A673 (cell line): Measurements from ENCODE around the gene HDAC10. TPM values are rescaled to one million over a fixed set of nuclear protein-coding genes. Genes with fewer than 3 reads are reported as not detected.

Source experiments
- BruUV-seq: library from RNA; stranded (reverse); fragments of 400-500 nt; replicated peaks from 2 replicates; lab custom pipeline; 2021; lab: Mats Ljungman, UMichigan
- CTCF ChIA-PET: fragments of 300-600 bp; sonication (Branson Sonifier 250); formaldehyde crosslinking; loops from one replicate; lab custom pipeline; 2022; ENCODE audit warnings: antibody characterized with exemption; lab: Charles Lee
- POLR2A ChIA-PET: fragments of 300-600 bp; sonication (Branson Sonifier 250); formaldehyde crosslinking; loops from one replicate; lab custom pipeline; 2022; ENCODE audit warnings: antibody characterized with exemption; ENCODE audit not compliant: low non-redundant PET; lab: Charles Lee
- DNase-seq: peaks from one replicate; pipeline ENCODE4 v3.0.0-alpha.2; 2015; ENCODE audit warnings: low spot score
- H3K27ac ChIP-seq: fragments of 200-600 bp; sonication (generic); 2 replicates; pipeline ENCODE4 v1.5.1; 2016; ENCODE audit warnings: mixed run types, low read depth, mild to moderate bottlenecking, mixed read lengths, antibody characterized with exemption, low read length; ENCODE audit not compliant: poor library complexity, severe bottlenecking
- H3K27me3 ChIP-seq: fragments of 200-600 bp; sonication (generic); replicated peaks from 2 replicates; pipeline ENCODE4 v1.6.1; 2017; ENCODE audit warnings: mixed run types, low read depth, mild to moderate bottlenecking, mixed read lengths, antibody characterized with exemption, low read length; ENCODE audit not compliant: insufficient read depth, poor library complexity
- H3K36me3 ChIP-seq: fragments of 200-600 bp; sonication (generic); 2 replicates; pipeline ENCODE4 v1.6.1; 2016; ENCODE audit warnings: mixed run types, mild to moderate bottlenecking, mixed read lengths, antibody characterized with exemption, low read length; ENCODE audit not compliant: insufficient read depth, poor library complexity, severe bottlenecking
- H3K4me1 ChIP-seq: fragments of 200-600 bp; sonication (generic); 2 replicates; pipeline ENCODE4 v1.6.1; 2017; ENCODE audit warnings: mixed run types, mild to moderate bottlenecking, mixed read lengths, antibody characterized with exemption, low read length; ENCODE audit not compliant: insufficient read depth, poor library complexity, severe bottlenecking
- H3K4me3 ChIP-seq: fragments of 200-600 bp; sonication (generic); 2 replicates; pipeline ENCODE4 v1.5.1; 2016; ENCODE audit warnings: low read depth, mixed run types, mild to moderate bottlenecking, mixed read lengths, low read length; ENCODE audit not compliant: poor library complexity, severe bottlenecking
- H3K9me3 ChIP-seq: fragments of 200-600 bp; sonication (generic); 2 replicates; pipeline ENCODE4 v1.6.1; 2016; ENCODE audit warnings: mixed run types, low read depth, mild to moderate bottlenecking, mixed read lengths, antibody characterized with exemption, low read length; ENCODE audit not compliant: poor library complexity, severe bottlenecking
- EZH2 ChIP-seq: fragments of 200-600 bp; sonication (generic); IDR thresholded peaks from 2 replicates; pipeline ENCODE4 v1.6.1; 2017; ENCODE audit warnings: borderline replicate concordance, low read depth, mild to moderate bottlenecking, mixed read lengths, antibody characterized with exemption, low read length; ENCODE audit not compliant: poor library complexity, severe bottlenecking
- intact Hi-C: fragments of 100-400 bp; cut with micrococcal nuclease; formaldehyde crosslinking; loops from one replicate; pipeline ENCODE4 v1.10.0; 2022; ENCODE audit not compliant: unreplicated experiment
- total RNA-seq: library from RNA; stranded (reverse); gene quantifications from 2 replicates; pipeline ENCODE4 v1.2.3, GENCODE V29; 2021
- TF ChIP-seq, protein P1 (sequence below): fragments of 300-800, 200-600 bp; sonication (generic); conservative IDR thresholded peaks from 2 replicates; pipeline ENCODE4 v1.5.1; 2017; ENCODE audit warnings: low read depth, mild to moderate bottlenecking, antibody characterized with exemption, low read length, moderate library complexity, mixed read lengths

The HDAC10 gene
- total RNA-seq, 1 experiment from 2014 or later: 38.6 TPM

DNA sequence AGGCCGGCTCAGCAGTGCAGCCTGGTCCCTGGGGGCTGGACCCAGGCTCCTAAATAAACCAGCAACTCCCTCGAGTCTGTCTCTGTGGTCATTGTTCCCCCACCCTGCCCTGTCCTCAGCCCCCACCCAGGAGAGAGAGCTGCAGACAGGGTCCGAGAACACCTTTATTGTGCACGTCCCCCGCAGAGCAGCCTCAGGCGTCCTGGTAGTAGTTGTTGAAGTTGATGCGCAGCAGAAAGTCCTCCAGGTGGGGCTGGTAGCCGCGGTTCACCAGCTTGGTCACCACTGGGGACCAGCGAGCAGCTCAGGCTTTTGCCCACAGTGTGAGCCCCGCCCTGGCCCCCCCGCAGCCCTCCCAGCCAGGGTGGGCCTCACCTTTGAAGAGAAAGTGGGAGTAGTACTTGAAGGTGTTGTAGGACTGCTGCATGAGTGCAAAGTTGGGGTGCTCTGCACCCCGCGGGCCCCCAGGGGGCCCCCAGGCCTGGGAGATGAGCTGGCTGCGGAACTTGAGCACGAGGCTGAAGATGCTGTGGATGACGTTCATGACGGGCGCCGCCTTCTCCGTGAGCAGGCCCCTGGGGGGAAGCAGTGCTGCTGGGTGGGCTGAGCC is 33.4 kb downstream of the HDAC10 start:
- no TSS peak for BruUV-seq
- CTCF ChIA-PET: no interaction called here

DNA sequence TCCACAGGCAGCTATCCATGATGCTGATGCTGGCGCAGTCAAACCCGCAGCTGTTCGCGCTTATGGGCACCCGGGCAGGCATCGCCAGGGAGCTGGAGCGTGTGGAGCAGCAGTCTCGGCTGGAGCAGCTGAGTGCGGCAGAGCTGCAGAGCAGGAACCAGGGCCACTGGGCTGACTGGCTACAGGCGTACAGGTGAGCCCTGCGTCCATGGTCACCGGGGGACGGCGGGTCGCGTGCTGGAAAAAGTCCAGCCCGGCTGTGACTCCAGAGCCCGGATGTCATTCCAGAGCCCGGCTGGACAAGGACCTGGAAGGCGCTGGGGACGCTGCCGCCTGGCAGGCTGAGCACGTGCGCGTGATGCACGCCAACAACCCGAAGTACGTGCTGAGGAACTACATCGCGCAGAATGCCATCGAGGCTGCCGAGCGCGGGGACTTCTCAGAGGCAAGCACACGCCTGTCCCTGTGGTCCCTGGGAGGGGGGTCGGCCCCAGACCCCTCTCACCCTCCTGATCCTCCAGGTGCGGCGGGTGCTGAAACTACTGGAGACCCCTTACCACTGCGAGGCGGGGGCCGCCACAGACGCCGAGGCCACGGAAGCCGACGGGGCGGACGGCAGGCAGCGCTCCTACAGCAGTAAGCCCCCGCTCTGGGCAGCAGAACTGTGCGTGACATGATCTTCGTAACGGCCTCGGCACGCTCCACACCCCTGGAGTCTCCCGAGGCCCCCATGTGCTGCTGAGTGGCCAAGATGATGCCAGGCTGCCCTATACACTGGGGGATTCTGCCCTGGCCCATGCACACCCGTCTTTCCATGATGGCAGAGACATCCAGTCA is 34.2 kb downstream of the HDAC10 start:
- no peak overlapping the region for H3K4me3 ChIP-seq
- no peaks in the 10 kb centered on the region for H3K9me3 ChIP-seq
- H3K4me1 ChIP-seq: peaks cover 14% of the 10 kb centered on the region
- POLR2A ChIA-PET: interaction anchor here (0.6 kb wide), 1 partner anchor 250 kb away, joined by 4 read pairs; no protein-coding TSS in a partner anchor
- no TSS peak for BruUV-seq
- no peak overlapping the region for H3K27ac ChIP-seq
- no peak for DNase-seq
- H3K36me3 ChIP-seq: peaks cover 70% of the 10 kb centered on the region
- CTCF ChIA-PET: no interaction called here
- TF ChIP-seq, protein P1, sequence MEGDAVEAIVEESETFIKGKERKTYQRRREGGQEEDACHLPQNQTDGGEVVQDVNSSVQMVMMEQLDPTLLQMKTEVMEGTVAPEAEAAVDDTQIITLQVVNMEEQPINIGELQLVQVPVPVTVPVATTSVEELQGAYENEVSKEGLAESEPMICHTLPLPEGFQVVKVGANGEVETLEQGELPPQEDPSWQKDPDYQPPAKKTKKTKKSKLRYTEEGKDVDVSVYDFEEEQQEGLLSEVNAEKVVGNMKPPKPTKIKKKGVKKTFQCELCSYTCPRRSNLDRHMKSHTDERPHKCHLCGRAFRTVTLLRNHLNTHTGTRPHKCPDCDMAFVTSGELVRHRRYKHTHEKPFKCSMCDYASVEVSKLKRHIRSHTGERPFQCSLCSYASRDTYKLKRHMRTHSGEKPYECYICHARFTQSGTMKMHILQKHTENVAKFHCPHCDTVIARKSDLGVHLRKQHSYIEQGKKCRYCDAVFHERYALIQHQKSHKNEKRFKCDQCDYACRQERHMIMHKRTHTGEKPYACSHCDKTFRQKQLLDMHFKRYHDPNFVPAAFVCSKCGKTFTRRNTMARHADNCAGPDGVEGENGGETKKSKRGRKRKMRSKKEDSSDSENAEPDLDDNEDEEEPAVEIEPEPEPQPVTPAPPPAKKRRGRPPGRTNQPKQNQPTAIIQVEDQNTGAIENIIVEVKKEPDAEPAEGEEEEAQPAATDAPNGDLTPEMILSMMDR: no peak
- TF ChIP-seq EZH2: no peak
- intact Hi-C loops: no loop called here
- H3K27me3 ChIP-seq: no peaks in the 10 kb centered on the region

More for the DNA sequence above, 33.4 kb downstream of the HDAC10 start:
- Histone ChIP-seq H3K27me3 (no peaks in the 10 kb centered on the region), H3K4me3 (no peak overlapping the region), H3K27ac (no peak overlapping the region), H3K9me3 (no peaks in the 10 kb centered on the region), H3K36me3 (peaks cover 70% of the 10 kb centered on the region), H3K4me1 (peaks cover 14% of the 10 kb centered on the region)
- no peak for DNase-seq
- POLR2A ChIA-PET: no interaction called here
- TF ChIP-seq, protein P1: no peak
- TF ChIP-seq EZH2: no peak
- intact Hi-C loops: no loop called here

DNA sequence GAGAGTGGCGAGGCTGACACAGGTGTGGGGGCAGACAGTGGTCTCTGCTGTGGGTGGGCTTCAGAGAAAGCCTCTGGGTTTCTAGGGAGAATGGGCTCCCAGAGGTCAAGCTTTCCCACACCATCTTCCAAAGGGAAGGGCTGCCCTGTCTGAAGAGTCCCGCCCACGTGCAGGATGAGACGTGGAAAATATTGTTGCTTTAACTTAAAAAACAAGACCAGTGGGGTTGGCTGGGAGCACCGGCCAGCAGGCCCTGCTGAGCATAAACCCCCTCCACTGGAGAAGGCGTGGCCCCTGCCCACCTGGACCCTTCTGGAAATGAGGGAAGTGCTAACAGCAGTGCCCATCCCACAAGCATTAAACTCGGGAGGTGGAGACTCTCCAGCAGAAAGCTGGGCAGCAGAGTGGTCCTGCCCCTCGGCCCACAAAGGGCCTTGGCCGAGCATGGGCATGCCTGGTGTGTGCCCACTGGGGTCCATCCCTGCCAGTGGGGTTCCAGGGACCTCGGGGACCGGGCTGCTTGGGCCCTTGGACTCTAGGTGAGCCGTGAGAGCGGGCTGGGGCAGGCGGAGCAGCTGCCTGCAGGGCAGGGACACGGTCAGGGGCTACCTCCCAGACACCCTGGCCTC is 34.9 kb downstream of the HDAC10 start:
- Histone ChIP-seq H3K4me3 (no peak overlapping the region), H3K9me3 (no peaks in the 10 kb centered on the region), H3K4me1 (peaks cover 14% of the 10 kb centered on the region), H3K27me3 (no peaks in the 10 kb centered on the region), H3K27ac (no peak overlapping the region), H3K36me3 (peaks cover 68% of the 10 kb centered on the region)
- POLR2A ChIA-PET: interaction anchor here (0.6 to 0.7 kb wide), 2 partner anchors 168 to 251 kb away, joined by 4 read pairs; no protein-coding TSS in a partner anchor
- no TSS peak for BruUV-seq
- no peak for DNase-seq
- TF ChIP-seq EZH2: no peak
- TF ChIP-seq, protein P1: no peak
- CTCF ChIA-PET: no interaction called here
- intact Hi-C loops: no loop called here
